Muscle layer of colon (tissue), 2 donors: Measurements from ENCODE around the gene EXOC6.
"Not testable (repeated sequence)": the region's sequence is repeated elsewhere in the genome, so short reads cannot be mapped to it uniquely, and the experiment has no call there.

Experiments used
- H3K27ac ChIP-seq: one replicate; pipeline ENCODE4 v1.7.0; 2013; ENCODE audit warnings: low read depth, mild to moderate bottlenecking, low read length, moderate library complexity
- H3K27me3 ChIP-seq, 2 donors: one replicate each; pipeline ENCODE4 v1.7.0; 2013; ENCODE audit warnings: low read length in 2 of 2, mild to moderate bottlenecking in 2 of 2; ENCODE audit not compliant: insufficient read depth in 2 of 2, control insufficient read depth in 1 of 2
- H3K36me3 ChIP-seq: one replicate; pipeline ENCODE4 v1.7.0; 2013; ENCODE audit warnings: mild to moderate bottlenecking, low read length; ENCODE audit not compliant: insufficient read depth
- H3K4me1 ChIP-seq: one replicate; pipeline ENCODE4 v1.7.0; 2013; ENCODE audit warnings: mild to moderate bottlenecking, low read length; ENCODE audit not compliant: insufficient read depth
- H3K4me3 ChIP-seq, 2 donors: one replicate each; pipeline ENCODE4 v1.7.0; 2013; ENCODE audit warnings: low read length in 2 of 2, low read depth in 1 of 2, mild to moderate bottlenecking in 1 of 2, moderate library complexity in 1 of 2
- H3K9ac ChIP-seq: one replicate; pipeline ENCODE4 v1.7.0; 2013; ENCODE audit warnings: low read length
- H3K9me3 ChIP-seq: one replicate; pipeline ENCODE4 v1.7.0; 2013; ENCODE audit warnings: mild to moderate bottlenecking, low read length
- donor health status: abdominal sarcoma.
- donor health status: Adenocarcinoma of cecum.

EXOC6 gene

DNA sequence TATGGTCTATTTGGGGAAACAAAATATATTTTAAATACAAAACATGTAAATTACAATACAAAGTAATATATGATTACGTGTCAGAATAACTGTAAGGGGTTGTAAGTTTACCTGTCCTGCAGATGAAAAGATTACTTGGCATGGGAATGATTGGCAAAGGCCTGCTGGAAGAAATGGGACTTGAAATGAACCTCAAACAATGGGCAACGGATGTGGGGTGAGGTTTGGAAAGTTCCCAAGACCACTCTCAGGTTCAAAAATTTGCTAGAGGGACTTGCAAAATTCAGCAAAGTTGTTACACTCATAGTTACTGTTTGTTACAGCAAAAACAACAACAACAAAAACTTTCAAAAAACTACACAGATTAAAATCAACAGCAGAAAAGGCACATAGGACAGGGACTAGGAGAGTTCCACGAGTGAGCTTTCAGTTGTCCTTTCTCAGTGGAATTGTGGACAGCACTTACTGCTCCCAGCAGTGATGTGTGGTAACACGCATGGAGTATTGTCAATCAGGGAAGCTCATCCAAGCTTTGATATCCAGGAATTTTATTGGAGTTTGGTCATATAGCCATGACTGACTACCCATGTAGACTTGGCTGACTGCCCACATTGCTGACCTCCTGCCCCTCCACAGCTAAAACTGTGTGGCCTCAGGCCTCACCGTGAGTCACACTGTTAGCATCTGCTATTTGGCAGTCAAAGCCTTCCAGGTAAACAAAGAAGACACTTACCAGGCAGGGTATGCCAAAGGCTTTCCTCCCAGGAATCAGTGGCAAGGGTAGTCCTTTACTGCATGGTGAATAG is 43.8 kb downstream of the EXOC6 start:
- Histone ChIP-seq H3K27ac (no peak overlapping the region), H3K4me3 (no peak overlapping the region), H3K9ac (no peak overlapping the region), H3K4me1 (peaks cover 15% of the 10 kb centered on the region), H3K9me3 (no peaks in the 10 kb centered on the region), H3K27me3 (no peaks in the 10 kb centered on the region), H3K36me3 (peaks cover 4% of the 10 kb centered on the region)

DNA sequence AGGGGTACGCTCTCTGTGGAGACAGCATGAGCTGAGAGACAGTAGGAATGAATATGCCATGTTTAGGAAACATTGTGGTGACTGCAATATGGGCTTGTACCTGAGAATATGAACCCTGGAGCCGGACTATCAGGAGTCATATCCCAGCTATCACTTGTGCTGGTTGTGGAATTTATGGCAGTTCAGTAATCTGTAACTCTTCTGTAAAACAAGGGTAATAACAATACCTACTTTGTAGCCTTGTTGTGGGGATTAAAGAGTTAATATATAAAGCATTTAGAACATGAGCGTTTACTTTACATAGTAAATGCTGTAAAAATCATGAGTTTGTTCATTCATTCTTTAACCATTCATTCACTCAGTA is 44.4 kb downstream of the EXOC6 start:
- H3K36me3 ChIP-seq = peaks cover 6% of the 10 kb centered on the region
- H3K4me3 ChIP-seq = no peak overlapping the region
- no peak overlapping the region for H3K27ac ChIP-seq
- no peaks in the 10 kb centered on the region for H3K27me3 ChIP-seq
- H3K9ac ChIP-seq = no peak overlapping the region
- H3K9me3 ChIP-seq = no peaks in the 10 kb centered on the region
- peaks cover 15% of the 10 kb centered on the region for H3K4me1 ChIP-seq

DNA sequence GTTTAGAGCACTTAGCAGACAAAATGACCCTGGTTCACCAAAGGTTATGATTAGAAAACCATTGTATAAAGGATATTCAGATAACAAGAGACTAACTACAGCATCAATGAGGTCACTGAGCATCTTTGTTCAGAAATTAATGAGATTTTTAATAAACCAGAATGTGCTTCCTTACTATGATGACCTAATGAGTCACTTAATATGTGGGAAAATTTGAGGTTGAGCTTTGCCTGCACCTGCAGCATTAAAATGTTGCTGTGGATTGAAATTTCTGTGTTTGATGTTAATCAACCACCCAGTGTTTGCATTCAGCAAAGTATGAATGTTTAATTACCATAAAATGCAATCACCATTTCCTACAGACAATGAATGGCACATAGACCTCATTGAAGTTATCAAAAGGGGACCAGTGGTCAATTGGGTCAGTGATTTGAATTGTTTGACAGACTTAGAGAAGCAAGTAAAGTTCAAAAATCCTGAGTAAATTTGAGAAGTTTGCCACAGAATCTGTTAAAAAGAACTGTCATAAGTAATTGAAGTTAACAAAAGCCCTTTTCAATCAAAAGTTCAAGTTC is 45.8 kb downstream of the EXOC6 start:
- Histone ChIP-seq H3K4me3 (no peak overlapping the region), H3K4me1 (peaks cover 15% of the 10 kb centered on the region), H3K27ac (no peak overlapping the region), H3K27me3 (no peaks in the 10 kb centered on the region), H3K9ac (no peak overlapping the region), H3K36me3 (peaks cover 10% of the 10 kb centered on the region), H3K9me3 (no peaks in the 10 kb centered on the region)

DNA sequence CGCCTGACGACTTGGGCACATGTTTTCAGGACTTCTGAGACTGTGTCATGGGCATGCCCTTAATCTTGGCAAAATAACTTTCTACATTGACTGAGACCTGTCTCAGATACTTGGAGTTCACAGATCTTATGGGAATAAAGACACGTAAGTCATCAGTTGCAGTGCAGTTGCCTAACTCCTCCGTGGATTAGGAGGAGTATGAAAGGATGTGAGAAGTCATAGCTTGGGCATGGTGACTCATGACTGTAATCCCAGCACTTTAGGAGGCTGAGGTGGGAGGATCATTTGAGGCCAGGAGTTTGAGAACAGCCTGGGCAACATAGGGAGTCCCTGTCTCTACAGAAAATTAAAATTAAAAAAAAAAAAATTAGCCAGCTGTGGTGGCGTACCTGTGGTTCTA is 49.6 kb downstream of the EXOC6 start:
- Histone ChIP-seq H3K36me3 (peaks cover 13% of the 10 kb centered on the region), H3K4me1 (peaks cover 3% of the 10 kb centered on the region), H3K9ac (no peak overlapping the region), H3K4me3 (no peak overlapping the region), H3K9me3 (no peaks in the 10 kb centered on the region), H3K27me3 (no peaks in the 10 kb centered on the region), H3K27ac (no peak overlapping the region)

DNA sequence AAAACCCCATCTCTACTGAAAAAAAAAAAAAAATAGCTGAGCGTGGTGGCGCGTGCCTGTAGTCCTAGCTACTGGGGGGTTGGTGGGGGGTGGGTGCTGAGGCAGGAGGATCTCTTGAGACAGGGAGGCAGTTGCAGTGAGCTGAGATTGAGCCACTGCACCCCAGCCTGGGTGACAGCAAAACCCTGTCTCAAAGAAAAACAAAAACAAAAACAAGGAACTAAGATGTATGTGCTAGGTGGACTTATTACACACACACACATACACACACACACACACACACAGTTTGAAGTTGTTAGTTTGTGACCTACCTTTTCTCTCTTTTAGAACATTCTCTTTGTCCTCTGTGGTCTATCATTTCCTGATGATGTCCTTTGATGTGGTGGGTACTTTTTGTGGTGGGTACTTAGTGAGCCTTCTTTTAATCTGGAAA is 53.5 kb downstream of the EXOC6 start:
- no peaks in the 10 kb centered on the region for H3K4me1 ChIP-seq
- H3K27ac ChIP-seq = no peak overlapping the region
- H3K27me3 ChIP-seq = no peaks in the 10 kb centered on the region
- peaks cover 12% of the 10 kb centered on the region for H3K36me3 ChIP-seq
- H3K9ac ChIP-seq = no peak overlapping the region
- no peak overlapping the region for H3K4me3 ChIP-seq
- no peaks in the 10 kb centered on the region for H3K9me3 ChIP-seq

DNA sequence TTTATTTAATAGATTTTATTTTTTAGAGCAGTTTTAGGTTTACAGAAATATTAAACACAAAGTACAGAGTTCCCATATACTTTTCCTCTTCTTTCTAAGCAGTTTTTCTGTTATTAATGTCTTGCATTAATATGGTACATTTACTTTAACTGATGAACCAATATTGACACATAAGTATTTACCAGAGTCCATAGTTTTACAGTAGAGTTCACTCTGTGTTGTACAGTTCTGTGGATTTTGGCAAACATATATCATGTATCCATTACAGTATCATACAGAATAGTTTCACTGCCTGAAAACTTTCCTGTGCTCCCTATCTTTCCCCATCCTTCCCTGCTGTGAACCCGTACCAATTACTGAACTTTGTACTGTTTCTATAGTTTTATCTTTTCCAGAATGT is 55.3 kb downstream of the EXOC6 start:
- peaks cover 3% of the 10 kb centered on the region for H3K36me3 ChIP-seq
- H3K27me3 ChIP-seq = no peaks in the 10 kb centered on the region
- no peak overlapping the region for H3K9ac ChIP-seq
- no peaks in the 10 kb centered on the region for H3K9me3 ChIP-seq
- no peak overlapping the region for H3K4me3 ChIP-seq
- H3K27ac ChIP-seq = no peak overlapping the region
- no peaks in the 10 kb centered on the region for H3K4me1 ChIP-seq

DNA sequence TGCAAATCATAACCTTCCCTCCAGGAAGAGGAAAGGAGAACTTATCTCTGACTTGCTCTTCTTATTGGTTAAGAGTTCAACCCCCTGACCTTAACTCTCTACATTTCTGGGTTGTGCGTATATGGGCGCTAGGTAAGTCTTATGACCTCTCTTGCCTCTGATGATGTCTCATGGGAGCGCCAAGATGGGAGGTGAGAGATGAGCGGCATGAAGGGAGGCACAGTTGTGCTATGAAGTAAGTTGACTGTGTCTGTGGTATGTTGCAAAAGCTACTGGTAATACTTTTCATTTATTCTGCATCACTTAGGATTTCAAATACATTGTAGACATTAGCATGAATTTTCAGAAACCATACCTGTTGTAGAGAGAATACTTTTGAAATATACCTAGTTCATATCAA is 59.0 kb downstream of the EXOC6 start:
- Histone ChIP-seq H3K9ac (no peak overlapping the region), H3K27me3 (no peaks in the 10 kb centered on the region), H3K27ac (no peak overlapping the region), H3K9me3 (no peaks in the 10 kb centered on the region), H3K36me3 (no peaks in the 10 kb centered on the region), H3K4me1 (no peaks in the 10 kb centered on the region), H3K4me3 (no peak overlapping the region)

DNA sequence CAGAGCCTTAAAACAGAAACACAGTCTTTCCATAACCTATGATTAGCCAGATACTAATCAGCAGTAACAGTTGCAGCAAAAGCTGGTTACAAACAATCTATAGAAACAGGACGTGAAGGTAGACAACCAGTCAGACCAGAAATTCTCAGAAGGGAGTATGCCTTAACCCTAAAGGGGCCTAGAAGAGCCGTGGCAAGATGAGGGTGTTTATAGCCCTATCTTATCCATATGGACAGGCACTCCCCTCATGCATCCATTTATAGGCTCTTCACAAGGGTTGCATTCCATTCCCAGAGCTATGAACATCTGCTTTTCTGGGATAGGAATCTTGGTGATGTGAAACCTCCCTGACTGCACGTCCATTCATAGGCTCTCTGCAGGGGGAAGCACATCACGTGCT is 64.3 kb downstream of the EXOC6 start:
- H3K36me3 ChIP-seq, H3K9me3 ChIP-seq, H3K9ac ChIP-seq, H3K4me1 ChIP-seq, H3K4me3 ChIP-seq, H3K27me3 ChIP-seq, H3K27ac ChIP-seq: not testable (repeated sequence)

DNA sequence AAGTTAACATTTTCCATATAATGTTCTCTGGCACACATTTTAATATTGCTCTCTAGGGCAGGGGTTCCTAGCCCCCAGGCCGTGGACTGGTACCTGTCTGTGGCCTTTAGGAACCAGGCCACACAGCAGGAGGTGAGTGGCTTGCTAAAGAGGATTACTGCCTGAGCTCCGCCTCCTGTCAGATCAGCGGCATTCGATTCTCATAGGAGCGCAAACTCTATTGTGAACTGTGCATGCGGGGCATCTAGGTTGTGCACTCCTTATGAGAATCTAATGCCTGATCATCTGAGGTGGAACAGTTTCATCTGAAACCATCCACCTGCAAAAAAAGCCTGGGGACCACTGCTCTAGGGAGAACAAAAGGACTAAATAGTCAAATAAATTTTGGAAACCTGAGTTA is 65.7 kb downstream of the EXOC6 start:
- H3K9ac ChIP-seq = no peak overlapping the region
- H3K4me1 ChIP-seq = no peaks in the 10 kb centered on the region

DNA sequence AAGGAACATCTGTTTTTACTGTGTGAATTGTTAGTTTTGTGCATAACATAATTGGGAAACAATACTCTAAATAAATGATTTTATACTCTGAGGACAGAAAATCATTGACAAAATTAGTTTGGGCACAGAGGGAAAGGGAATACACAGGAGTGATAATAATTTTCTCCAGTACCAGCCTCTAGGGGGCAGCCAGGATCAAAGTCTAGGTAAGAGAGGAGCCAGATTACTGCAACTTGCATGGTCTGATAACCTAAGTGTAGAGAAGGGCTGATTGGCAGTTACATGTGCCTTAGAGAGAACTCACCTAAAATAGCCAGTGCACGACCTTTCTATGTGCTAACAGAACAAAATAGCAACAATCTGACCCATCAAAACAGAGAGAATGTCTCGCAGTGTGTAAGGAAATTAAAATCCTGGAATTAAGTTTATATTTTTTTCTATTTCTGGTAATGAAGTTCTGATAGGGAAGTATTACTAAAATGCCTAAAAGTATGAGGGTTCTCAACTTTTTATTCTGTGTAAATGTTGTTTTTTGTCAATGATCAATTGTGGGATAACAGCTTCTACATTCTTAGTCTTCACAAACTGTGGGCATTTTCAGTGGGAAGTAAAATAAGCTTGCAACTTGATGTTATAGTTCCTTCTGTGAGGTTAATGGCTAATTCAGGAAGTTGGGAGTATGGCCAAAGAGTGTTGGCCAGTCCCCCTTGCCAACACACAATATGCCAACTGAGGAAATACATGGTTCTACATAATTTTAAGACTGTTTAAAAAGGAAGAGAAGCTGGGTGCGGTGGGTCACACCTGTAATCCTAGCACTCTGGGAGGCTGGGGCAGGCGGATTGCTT is 66.4 kb downstream of the EXOC6 start:
- H3K4me1 ChIP-seq = no peaks in the 10 kb centered on the region
- peaks cover 3% of the 10 kb centered on the region for H3K36me3 ChIP-seq
- H3K4me3 ChIP-seq = no peak overlapping the region
- no peaks in the 10 kb centered on the region for H3K9me3 ChIP-seq
- no peak overlapping the region for H3K9ac ChIP-seq
- no peak overlapping the region for H3K27ac ChIP-seq
- no peaks in the 10 kb centered on the region for H3K27me3 ChIP-seq

More for the DNA sequence above, 65.7 kb downstream of the EXOC6 start:
- Histone ChIP-seq H3K4me3 (no peak overlapping the region), H3K36me3 (peaks cover under 1% of the 10 kb centered on the region), H3K27ac (no peak overlapping the region), H3K27me3 (no peaks in the 10 kb centered on the region), H3K9me3 (no peaks in the 10 kb centered on the region)

DNA sequence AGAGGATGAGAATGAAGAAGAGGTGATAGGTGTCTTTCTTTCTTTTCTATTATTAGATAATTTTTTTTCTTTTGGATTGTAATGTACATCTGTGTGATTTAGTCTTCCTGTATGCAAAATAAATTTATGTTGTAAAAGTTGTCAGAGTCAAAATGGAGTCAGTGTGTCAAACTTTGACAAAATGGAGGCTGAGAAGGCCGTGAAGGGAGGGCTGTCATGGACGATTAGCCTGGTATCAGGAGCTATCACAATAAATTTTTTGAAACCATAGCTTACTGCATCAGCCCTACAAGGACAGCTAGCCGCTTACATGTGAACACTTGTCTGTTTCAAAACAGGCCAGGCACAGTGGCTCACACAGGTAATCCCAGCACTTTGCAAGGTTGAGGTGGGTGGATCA is 67.6 kb downstream of the EXOC6 start:
- no peak overlapping the region for H3K27ac ChIP-seq
- H3K36me3 ChIP-seq = peaks cover 3% of the 10 kb centered on the region
- H3K27me3 ChIP-seq = no peaks in the 10 kb centered on the region
- no peak overlapping the region for H3K4me3 ChIP-seq
- no peaks in the 10 kb centered on the region for H3K4me1 ChIP-seq
- H3K9ac ChIP-seq = no peak overlapping the region
- H3K9me3 ChIP-seq = no peaks in the 10 kb centered on the region
